HG02870 (cell line): ENCODE data around the gene CACYBP.
A peak's percentile ranks its signal among the peaks of the same experiment; 100 is the strongest.

Experiments
- ATAC-seq: cut with Tn5 transposase; IDR thresholded peaks from one replicate; pipeline ENCODE4 v1.9.1; 2021; ENCODE audit warnings: mild to moderate bottlenecking, moderate library complexity; ENCODE audit not compliant: unreplicated experiment

The CACYBP gene

DNA sequence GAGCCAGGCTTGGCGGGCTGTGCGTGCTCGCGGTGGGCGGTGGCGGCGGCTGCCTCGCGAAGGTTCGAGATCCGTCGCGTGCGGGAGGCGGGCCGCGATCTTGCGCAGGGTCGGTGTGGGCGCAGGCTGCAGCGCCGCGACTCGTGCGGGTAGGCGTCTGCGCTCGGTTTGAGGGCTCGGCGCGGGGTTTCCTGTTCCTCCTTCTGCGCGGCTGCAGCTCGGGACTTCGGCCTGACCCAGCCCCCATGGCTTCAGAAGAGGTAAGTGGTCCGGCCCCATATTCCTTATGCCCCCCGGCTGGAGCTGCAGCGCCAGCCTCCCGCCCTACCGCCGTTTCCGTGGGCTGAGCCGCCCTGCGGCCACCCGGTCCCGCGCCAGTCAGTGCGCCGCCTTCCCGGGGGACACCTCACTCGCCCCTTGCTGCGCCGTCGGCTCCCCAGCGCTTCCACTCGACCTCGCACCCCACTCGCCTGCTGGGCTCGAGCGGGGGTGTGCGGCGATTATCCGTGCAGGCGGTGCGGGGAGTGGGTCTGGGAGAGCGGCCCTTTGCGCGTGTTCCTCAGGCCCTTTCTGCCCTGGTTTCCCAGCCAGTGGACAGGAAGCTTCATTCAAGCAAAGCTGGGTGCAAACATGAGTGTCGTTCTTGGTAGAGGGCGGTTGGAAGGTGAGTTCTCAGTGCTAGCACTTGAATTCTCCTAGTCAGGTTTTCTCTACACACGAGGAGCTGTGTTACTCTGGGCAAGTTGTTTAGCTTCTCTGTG lies at the start of gene CACYBP:
Gene CACYBP (plus strand): TSS at position 12 of the 761 bp plus-strand sequence. CDS start 234 bp downstream, at position 246.
- no peak for ATAC-seq

GRCh38 chr1:174953285-174954072 lies 46.3 kb upstream of the CACYBP start:
- peak; percentile 63 for ATAC-seq

- no peak for ATAC-seq
Observed at GRCh38 chr1:174954073-174954460, 45.7 kb upstream of the CACYBP start.

GRCh38 chr1:174954671-174955669 lies 44.8 kb upstream of the CACYBP start:
- no peak for ATAC-seq

GRCh38 chr1:174956086-174956485 lies 43.7 kb upstream of the CACYBP start:
- no peak for ATAC-seq

DNA sequence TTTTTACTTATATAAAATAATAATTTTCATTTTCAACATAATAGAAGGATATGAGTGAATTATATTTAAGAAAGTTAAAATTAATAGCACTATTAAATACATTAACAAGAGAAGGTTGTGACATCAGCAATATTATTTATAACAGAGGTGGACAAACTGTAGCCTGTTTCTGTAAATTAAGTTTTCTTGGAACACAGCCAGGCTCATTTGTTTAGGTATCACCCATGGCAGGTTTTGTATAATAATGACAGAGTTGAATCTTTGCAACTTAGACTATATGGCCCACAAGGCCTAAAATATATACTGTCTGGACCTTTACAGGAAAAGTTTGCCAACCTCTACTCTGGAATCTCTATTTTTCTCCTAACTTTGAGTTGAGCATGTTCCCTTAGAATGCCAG lies 42.8 kb upstream of the CACYBP start:
- ATAC-seq: no peak

DNA sequence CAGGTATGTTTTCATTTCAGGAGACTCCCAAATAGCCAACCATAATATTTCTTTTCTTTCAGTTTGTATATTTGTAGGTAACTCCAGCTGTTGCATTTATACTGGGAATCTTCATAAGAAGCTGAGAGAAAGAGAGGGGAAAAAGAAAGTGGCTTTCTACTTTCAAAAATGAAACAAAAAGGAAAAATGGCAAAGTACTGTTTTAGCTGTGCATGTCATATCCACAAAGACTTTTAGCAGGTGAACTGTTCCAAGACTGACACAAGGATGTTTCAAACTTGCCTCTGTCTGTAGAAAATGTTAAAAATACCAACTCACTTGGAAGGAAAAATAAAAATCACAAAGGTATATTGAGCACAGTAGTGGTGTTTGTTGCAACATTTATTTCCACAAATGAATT lies 41.9 kb upstream of the CACYBP start:
- no peak for ATAC-seq

GRCh38 chr1:174958396-174958795 lies 41.4 kb upstream of the CACYBP start:
- no peak for ATAC-seq

DNA sequence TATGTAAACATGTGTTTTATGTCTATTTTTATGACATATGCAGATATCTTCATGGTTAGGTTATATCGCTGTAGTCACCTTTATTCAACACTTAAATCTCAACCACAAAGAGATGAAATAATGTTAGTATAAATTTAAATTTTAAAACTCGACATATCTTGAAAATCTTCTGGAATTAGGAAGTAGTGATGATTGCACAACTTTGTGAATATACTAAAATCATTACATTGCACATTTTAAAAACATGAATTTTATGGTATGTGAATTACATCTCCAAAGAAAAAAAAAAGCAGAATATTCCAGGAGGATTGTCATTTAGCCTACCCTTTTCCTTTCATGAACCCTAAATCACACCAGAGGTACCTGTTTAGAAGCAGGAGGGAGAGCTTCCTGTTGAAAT lies 39.4 kb upstream of the CACYBP start:
- ATAC-seq: no peak

DNA sequence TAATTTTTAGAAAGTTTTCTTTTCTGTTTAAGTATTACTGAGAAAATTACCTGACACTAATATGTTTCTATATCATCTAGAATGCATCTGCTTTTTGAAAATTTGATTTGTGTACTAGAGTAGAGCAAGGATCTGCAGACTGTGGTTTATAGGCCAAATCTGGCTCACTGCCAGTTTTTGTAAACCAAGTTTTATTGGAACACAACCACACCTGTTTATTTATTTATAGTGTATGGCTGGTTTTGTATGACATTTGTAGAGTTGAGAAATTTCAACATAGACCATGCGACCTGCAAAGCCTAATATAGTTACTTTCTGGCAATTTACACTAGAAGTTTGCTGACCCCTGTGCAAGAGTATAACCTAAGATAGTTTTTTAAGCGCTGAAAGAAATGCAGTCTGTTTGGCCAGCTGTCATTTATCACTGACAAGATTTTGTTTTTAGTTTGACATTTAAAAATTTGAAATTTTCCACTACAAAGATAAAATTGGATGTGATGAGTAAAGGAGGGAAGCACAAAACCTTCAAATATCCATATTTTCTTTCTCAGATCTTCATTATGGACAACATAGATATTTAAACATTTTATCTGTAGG lies 36.1 kb upstream of the CACYBP start:
- ATAC-seq: no peak

DNA sequence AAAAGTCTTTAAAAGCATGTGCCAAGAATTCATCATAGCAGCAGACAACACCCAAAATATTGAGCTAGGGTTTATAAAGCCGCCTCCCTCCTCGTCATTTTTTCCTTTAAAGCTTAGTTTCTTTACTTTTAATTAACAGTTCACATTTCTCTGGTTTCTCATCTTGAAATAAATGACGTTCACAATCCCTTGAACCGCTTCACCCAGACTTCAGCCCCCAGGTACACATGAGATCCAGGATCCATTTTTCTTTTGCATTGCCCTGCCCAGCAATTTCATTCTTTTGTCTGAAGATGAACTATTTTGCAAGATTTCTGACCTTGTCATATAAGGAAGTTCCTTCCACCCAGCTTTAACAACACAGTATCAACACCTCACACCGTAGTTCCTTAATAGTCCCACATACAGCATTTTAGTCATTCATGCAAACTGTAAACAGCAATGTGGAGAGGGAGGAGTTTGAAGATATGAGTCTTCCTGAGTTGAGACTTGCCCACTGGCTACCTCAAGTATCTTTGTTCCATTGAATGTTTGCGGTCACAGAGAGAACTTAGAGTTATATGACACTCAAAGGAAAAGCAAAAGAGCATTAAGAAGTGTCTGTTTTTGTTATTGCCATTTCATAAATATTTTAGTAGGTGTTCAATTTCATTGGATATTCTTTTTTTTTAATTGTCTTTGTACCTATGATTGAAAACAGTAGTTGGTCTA lies 35.3 kb upstream of the CACYBP start:
- ATAC-seq: peak; percentile 47

DNA sequence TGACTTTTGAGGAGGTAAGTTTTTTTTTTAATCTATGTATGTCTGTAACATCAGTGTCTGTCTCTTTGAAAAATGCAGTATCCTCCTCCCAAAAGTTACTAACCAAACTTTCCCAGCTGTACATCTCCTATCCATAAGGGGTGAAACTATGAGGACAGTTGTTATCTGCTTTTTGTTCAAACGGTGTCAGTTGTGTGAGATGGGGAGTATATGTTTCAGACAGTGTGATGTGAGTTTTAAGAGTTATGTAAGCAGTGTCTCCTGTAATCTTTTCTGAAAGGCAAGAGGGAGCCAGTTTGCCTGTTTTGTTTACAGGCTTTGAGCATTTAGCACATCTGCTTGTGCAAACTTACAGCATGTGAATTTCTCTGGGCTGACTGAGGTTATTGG lies 34.8 kb upstream of the CACYBP start:
- no peak for ATAC-seq

GRCh38 chr1:174965362-174966007 lies 34.3 kb upstream of the CACYBP start:
- no peak for ATAC-seq

GRCh38 chr1:174966008-174966572 lies 33.7 kb upstream of the CACYBP start:
- no peak for ATAC-seq

DNA sequence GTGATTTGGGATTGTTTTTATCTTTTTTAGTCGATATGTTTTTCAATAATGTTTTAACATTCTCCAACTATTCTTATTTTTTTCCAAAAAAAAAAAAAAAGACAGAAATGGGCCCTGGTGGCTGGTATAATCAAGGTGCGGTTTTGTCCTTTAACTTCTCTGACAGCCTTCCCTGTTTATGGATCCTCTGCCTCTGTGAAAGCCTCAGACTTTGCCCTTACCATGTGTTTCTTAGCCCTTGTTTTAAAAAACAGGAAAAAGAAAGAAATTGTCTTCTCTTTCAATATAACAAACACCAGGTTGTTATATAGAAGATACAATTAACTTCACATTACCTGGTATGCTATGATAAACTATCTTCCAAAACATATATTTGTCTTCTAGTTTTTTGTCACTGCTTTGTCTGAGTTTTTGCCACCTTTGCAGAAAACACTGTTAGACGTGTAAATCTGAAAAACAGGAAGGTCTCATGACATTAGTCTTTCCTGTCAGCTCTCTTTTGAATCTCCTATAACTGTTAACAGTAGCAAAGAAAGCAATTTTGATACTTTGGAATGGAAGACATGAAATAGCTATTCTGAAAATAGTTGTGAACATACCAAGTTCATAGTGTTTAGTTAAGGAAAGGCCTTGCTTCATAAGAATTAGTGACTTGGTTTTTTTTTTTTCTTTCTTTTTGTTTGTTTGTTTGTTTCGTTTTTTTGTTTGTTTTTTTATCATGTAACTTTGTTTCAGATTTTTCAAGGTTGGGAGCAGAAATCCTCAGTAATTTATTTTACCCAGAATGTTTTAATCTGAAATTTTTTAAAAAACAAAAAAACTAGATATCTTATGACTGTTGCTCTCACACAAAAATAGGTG lies 31.7 kb upstream of the CACYBP start:
- no peak for ATAC-seq

DNA sequence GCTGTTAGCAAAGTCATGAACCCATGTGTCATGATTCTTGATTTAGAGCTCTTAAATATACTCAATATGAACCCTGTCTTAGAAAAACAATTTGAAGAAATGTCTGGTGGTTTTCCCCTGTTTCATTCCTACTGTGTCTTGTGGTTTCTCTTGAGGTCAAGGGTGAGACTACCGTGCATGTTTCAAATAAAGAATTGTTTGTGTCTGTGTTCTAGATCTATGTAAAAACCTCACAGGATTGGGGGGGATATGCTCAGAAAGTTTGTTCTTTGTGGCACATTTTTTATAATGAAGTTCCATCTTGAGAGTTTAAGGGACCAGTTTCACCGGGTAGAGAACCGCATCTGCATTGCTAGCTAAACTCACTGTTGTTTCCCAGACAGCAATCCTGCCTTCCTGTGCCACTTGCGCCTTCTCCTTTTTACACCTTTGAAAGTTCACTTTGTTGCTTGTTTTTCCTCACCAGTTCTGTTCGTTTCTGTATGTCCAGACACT lies 30.9 kb upstream of the CACYBP start:
- ATAC-seq: peak; percentile 86

GRCh38 chr1:174969977-174970376 lies 29.8 kb upstream of the CACYBP start:
- ATAC-seq: peak; percentile 40

- no peak for ATAC-seq
Observed at GRCh38 chr1:174971466-174971865, 28.3 kb upstream of the CACYBP start.
